ENCODE data around the gene UBE2L6. TPM values are rescaled to one million over a fixed set of nuclear protein-coding genes. Genes with fewer than 3 reads are reported as not detected.

The UBE2L6 gene
- total RNA-seq: 100 to 1,000 TPM; 199 to 202 TPM

DNA sequence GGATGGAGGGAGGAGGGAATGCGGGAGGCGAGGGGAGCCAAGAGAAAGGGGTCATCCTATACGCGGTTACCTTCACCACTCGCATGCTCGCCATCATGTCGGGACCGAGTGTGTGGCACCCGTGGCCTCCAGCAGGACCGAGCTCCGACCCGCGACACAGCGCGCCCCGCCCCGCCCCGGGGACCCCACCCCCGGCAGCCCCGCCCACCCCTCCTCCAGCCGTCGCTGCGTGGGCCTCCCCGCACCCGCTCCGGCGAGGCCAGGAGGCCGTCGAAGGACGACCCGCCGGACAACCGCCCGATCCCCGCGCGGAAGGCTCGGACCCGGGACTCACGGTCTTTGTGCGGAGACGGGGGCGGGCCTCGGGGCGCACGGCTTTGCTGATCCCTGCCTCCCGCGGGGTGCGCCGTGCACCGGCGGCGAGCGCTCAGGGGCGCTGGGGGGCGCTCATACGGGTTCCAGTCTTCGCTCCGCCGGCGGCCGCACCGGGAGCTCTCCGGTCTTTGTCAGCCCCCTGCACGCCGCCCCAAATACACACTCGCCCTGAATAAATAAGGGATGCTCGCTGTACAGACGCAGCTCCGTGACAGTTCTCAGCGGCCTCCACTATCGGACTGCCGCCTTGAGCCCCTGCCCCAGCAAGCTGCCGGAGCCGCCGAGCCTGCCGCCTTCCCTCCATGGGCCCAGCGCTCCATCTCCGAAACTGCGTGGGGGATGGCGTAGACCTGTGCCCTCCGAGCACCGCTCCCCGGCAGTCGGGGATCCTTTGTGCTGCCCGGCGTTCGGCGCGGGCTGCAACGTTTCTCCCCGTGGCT, at the start of gene UBE2L6:
Gene UBE2L6, minus strand, starts transcription at position 158 of the 815 bp plus-strand sequence. Its CDS starts 61 bp downstream, at position 97.

DNA sequence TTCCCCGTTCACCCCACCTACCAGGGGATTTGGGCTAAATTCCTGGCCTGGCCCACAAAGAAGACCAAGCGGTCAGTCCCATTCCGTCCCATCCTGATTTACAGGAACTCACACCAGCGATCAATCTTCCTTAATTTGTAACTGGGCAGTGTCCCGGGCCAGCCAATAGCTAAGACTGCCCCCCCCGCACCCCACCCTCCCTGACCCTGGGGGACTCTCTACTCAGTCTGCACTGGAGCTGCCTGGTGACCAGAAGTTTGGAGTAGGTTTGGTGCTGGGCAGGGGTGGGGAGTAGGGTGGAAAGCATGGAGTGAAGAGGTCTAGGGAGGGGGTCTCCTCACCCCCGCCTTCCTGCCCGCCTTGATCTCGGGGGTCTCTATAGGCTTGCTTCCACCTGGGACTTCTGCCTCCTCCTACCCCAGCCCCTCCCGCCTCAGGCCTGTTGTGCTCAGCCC, 30.0 kb upstream of the UBE2L6 start, which contains the start of gene SERPING1:
Gene SERPING1, plus strand, starts transcription at position 225 of the 455 bp plus-strand sequence. CDS start 586 bp downstream, outside the sequence.

DNA sequence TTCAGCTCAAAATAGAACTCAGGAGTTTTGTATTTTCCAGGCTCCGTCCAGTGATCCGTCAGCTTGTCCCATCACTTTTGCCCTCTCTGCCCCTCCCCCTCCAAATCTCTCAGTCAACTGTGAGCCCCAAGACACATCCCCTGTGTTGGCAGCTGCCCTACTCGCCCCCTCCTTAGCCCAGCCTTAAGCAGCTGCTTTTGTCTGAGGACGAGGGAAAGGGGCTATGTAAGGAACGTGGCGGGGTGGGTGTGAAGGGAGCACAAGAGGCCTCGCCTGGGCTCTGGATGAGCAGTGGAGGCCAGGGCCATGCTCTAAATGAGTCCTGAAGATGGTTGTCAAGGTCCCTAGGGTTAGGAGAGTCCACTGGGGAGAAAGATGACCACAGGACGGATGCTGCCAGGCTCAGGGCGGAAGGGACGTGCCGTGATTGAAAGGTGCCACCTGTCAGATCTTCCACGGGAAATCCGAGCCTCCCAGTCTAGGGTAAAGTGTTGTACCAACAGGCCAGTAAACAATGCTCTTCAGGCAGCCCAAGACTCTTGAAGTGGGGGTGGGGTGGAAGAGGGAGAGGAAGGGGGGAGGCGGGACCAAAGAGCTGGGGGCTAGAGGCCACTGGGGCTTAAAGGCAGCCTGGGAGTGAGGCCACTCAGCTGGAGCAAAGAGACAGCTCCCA, 30.4 kb downstream of the UBE2L6 start, which contains the start of gene SMTNL1:
Gene SMTNL1, plus strand, starts transcription at position 649 of the 673 bp plus-strand sequence. CDS start 5,048 bp downstream, outside the sequence.

DNA sequence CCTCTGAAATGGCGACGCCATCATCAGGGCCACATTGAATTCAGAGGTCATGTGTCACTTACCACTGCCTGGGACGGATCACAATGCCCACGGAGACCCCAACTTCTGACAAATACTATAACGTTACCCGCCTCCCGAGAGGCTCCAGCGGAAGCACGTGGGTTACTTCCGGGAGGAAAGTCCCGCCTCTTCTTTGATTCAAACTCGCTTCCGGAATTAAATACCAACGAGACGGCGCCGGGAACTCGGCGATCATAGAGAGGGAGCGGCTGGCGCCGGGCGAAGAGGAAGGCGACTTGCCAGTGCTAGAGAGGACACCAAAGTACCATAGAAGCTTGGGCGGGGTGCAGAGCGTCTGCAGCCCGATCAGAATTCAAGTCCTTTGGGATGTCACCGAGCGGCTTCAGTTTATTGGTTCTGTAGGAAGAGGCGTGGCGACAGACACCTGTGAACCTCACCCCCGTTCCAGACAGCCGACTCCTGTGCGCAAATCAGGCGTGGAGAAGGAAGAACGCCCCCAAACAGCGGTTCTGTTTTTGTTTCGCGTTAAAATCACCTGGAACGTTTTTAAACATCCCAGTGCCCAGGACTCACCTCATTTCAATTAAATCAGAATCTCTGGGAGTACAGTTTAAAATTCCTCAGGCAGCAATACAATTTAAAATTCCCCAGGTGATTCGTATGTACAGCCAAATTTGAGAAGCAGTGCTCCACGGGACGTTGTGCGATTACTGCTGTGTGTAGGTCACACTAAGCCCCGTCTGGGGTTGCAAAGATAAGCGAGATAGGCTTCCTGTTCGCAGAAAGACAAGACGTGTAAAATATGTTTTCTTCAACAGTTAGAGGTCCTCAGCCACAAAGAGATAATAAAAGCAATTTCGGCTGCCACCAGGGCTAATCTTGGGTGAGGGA, 36.6 kb downstream of the UBE2L6 start, which contains the start of gene TIMM10:
Gene TIMM10, minus strand, starts transcription at position 159 of the 912 bp plus-strand sequence. CDS start 565 bp downstream, outside the sequence.

DNA sequence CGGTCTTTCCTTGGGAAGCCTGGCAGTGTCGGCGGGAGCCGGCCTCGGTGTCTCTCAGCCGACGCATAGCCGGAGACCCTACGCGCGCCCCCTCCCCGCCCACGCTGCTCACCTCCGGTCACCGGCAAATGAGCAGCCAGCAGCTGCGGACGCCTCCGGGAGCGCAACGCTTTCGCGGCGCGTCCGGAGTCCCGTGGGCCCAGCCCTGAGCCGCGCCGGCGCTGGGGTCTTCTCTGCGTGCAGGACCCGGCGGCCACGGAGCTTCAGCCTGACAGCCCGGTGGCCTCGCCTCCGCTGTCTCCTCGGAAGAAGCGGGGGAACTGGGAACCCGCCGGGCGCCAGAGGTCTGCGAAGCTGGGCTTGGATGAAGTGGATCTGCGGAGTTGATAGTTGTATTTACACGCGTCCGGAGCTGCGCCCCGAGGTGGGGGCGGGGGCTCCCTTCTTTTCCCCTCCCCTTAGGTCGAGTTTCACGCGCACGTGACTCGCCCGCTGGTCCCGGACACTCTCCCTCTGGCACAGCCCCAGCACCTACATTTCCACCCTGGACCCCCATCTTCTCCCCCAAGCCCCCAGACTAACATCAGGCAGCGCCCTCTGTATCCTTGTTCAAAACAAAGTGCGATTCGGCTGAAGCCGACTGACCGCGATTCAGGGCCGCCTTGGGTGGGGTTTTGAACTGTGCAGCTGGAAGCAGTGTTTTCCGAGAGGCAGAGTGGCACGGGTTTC, 52.0 kb downstream of the UBE2L6 start, which contains the start of gene SLC43A1:
Gene SLC43A1, minus strand, starts transcription at position 371 of the 729 bp plus-strand sequence. CDS start 1,591 bp downstream, outside the sequence.

Other genes with a start within 250 kb of the UBE2L6 start
- 10 to 100 TPM; 11.6 to 13.5 TPM for gene TNKS1BP1, start 242.7 kb downstream of the UBE2L6 start, total RNA-seq
- 100 to 1,000 TPM; 122 to 125 TPM for gene SSRP1, start 231.8 kb downstream of the UBE2L6 start, total RNA-seq
- not detected for gene P2RX3, start 229.3 kb downstream of the UBE2L6 start, total RNA-seq
- not detected for gene PRG3, start 186.5 kb downstream of the UBE2L6 start, total RNA-seq
- under 1 TPM; 0.30 to 0.31 TPM for gene PRG2, start 177.0 kb downstream of the UBE2L6 start, total RNA-seq
- 10 to 100 TPM; 70.4 to 77.6 TPM for gene SLC43A3, start 140.6 kb downstream of the UBE2L6 start, total RNA-seq
- under 1 TPM; 0.30 to 0.60 TPM for gene RTN4RL2, start 107.1 kb downstream of the UBE2L6 start, total RNA-seq
- 10 to 100 TPM; 29.8 to 31.1 TPM for gene SLC43A1, start 52.0 kb downstream of the UBE2L6 start, total RNA-seq
- gene TIMM10, start 36.9 kb downstream of the UBE2L6 start, total RNA-seq: 10 to 100 TPM; 58.0 to 62.5 TPM
- gene SMTNL1, start 30.1 kb downstream of the UBE2L6 start, total RNA-seq: not detected
- gene SERPING1, start 30.0 kb upstream of the UBE2L6 start, total RNA-seq: not detected
- gene YPEL4, start 82.2 kb upstream of the UBE2L6 start, total RNA-seq: 1 to 10 TPM in 1 of 2 experiments, under 1 TPM in 1; 0.86 to 1.3 TPM
- gene CLP1, start 90.1 kb upstream of the UBE2L6 start, total RNA-seq: 10 to 100 TPM; 15.7 to 15.8 TPM
- 10 to 100 TPM; 73.2 to 74.8 TPM for gene ZDHHC5, start 100.4 kb upstream of the UBE2L6 start, total RNA-seq
- 10 to 100 TPM; 13.4 to 14.2 TPM for gene MED19, start 144.5 kb upstream of the UBE2L6 start, total RNA-seq
- 10 to 100 TPM; 50.5 to 50.7 TPM for gene TMX2, start 144.9 kb upstream of the UBE2L6 start, total RNA-seq
- gene SELENOH, start 173.8 kb upstream of the UBE2L6 start, total RNA-seq: 100 to 1,000 TPM; 221 to 246 TPM
- gene BTBD18, start 184.1 kb upstream of the UBE2L6 start, total RNA-seq: not detected
- gene CTNND1, start 194.1 kb upstream of the UBE2L6 start, total RNA-seq: 1 to 10 TPM; 4.7 to 5.0 TPM